ENCODE results near the gene DSCAML1. TPM values are rescaled to one million over a fixed set of nuclear protein-coding genes. Genes with fewer than 3 reads are reported as not detected.

DSCAML1 gene
- total RNA-seq, 1 experiment from 2014 or later, result not detected

GRCh38 chr11:117769533-117769932 is 27.5 kb downstream of the DSCAML1 start:
- ChIA-PET POLR2A (no interaction called here), RAD21 (ENCODE audit: low non-redundant PET in 1 of 2, low total read pairs in 2 of 2, uncharacterized antibody in 2 of 2, unreplicated experiment in 2 of 2) (no interaction called here), CTCF (no interaction called here)
- H3K79me2 ChIP-seq (ENCODE audit: insufficient read depth, low read length), result no peaks in the 10 kb centered on the region
- H3K9me2 ChIP-seq (ENCODE audit: insufficient read depth), result no peaks in the 10 kb centered on the region
- H3K27ac ChIP-seq (ENCODE audit: low read depth, low read length), result no peak overlapping the region
- peaks cover 20% of the 10 kb centered on the region; the same call in 1 of the 2 replicates for H3K27me3 ChIP-seq (ENCODE audit: insufficient read depth, low read length)
- no peak overlapping the region for H2AFZ ChIP-seq (ENCODE audit: low read depth, low read length, poor library complexity, severe bottlenecking)
- H3K9me3 ChIP-seq (ENCODE audit: control insufficient read depth in 1 of 2, insufficient read depth in 1 of 2, low read depth in 1 of 2, low read length in 2 of 2), result no peaks in the 10 kb centered on the region
- intact Hi-C loops (cut with micrococcal nuclease), result no loop called here
- no peak for ATAC-seq
- no peaks in the 10 kb centered on the region for H4K20me1 ChIP-seq (ENCODE audit: insufficient read depth)
- H3K4me3 ChIP-seq (replicated peaks in 1 of 2; ENCODE audit: low read depth in 1 of 2, low read length in 2 of 2), result no peak overlapping the region
- BruUV-seq (replicated peaks), result no TSS peak
- TF ChIP-seq YY1 (IDR thresholded peaks at IDR 0.05; ENCODE audit: extremely low read depth, insufficient replicate concordance, low read depth, low read length), result no peak
- no peak for TF ChIP-seq ZFX (IDR thresholded peaks at IDR 0.05)
- no peak for TF ChIP-seq REST (IDR thresholded peaks at IDR 0.05; ENCODE audit: low read depth)
- TF ChIP-seq SRF (IDR thresholded peaks at IDR 0.05; ENCODE audit: low read depth), result no peak
- no peak for TF ChIP-seq JUND (IDR thresholded peaks at IDR 0.05)
- TF ChIP-seq TCF7L2 (IDR thresholded peaks at IDR 0.05; ENCODE audit: borderline replicate concordance, extremely low read depth, insufficient read depth, insufficient read length), result no peak
- no peak for TF ChIP-seq EZH2phosphoT487 (IDR thresholded peaks at IDR 0.05; ENCODE audit: borderline replicate concordance)
- no peak for TF ChIP-seq SP1 (IDR thresholded peaks at IDR 0.05; ENCODE audit: low read depth)
- TF ChIP-seq POLR2AphosphoS5 (IDR thresholded peaks at IDR 0.05; ENCODE audit: low read depth, low read length), result no peak
- no peak for DNase-seq (ENCODE audit: low read depth, low spot score)
- no peaks in the 10 kb centered on the region for H3K36me3 ChIP-seq (ENCODE audit: control insufficient read depth in 1 of 2, insufficient read depth in 2 of 2, low read length in 2 of 2)
- no peak overlapping the region for H3K4me2 ChIP-seq (ENCODE audit: low read length)
- no peaks in the 10 kb centered on the region for H3K4me1 ChIP-seq (ENCODE audit: control insufficient read depth in 1 of 2, insufficient read depth in 2 of 2, low read length in 2 of 2)
- no peak overlapping the region for H3K9ac ChIP-seq (ENCODE audit: low read length)

Data from HCT116 (cell line).